CD4-positive, alpha-beta T cell (primary cell): Measurements from ENCODE around the gene CLCN2. TPM values are rescaled to one million over a fixed set of nuclear protein-coding genes. Genes with fewer than 3 reads are reported as not detected.

ENCODE experiments used
- ATAC-seq: fragments of 200-7000 bp; cut with Tn5 transposase; one replicate; pipeline ENCODE4 v1.10.0; 2022; ENCODE audit warnings: mild to moderate bottlenecking; ENCODE audit not compliant: poor library complexity
- CTCF ChIA-PET: fragments of 350-600 bp; sonication (Branson Sonifier 250); formaldehyde crosslinking; loops from one replicate; lab custom pipeline; 2021; ENCODE audit warnings: antibody characterized with exemption, inconsistent platforms; lab: Charles Lee
- POLR2A ChIA-PET: fragments of 350-600 bp; sonication (Branson Sonifier 250); formaldehyde crosslinking; loops from one replicate; lab custom pipeline; 2021; ENCODE audit warnings: antibody characterized with exemption, inconsistent platforms; lab: Charles Lee
- DNase-seq, 14 experiments: peaks; one replicate each; pipeline ENCODE4 v3.0.0-alpha.2; 2013 to 2020; ENCODE audit warnings: mixed read lengths in 2 of 14
- H3K27ac ChIP-seq, 2 donors: one replicate each; pipeline versions ENCODE4 v1.5.1 to v1.7.0; 2013; ENCODE audit warnings: low read length in 2 of 2, low read depth in 1 of 2, mild to moderate bottlenecking in 1 of 2
- H3K27me3 ChIP-seq, 2 experiments: 1 replicate in 1 of 2; 2 replicates in 1 of 2; pipeline versions ENCODE4 v1.6.1 to v1.7.0; 2013; ENCODE audit warnings: low read length in 2 of 2, control low read depth in 1 of 2, mild to moderate bottlenecking in 1 of 2, moderate library complexity in 1 of 2; ENCODE audit not compliant: insufficient read depth in 2 of 2, control insufficient read depth in 1 of 2
- H3K36me3 ChIP-seq: one replicate; pipeline ENCODE4 v1.6.1; 2013; ENCODE audit warnings: low read length, control low read depth; ENCODE audit not compliant: insufficient read depth
- H3K4me1 ChIP-seq: one replicate; pipeline ENCODE4 v1.6.1; 2013; ENCODE audit warnings: low read length, control low read depth; ENCODE audit not compliant: insufficient read depth
- H3K4me3 ChIP-seq: one replicate; pipeline ENCODE4 v1.5.1; 2013; ENCODE audit warnings: mild to moderate bottlenecking, low read length, moderate library complexity
- H3K9me3 ChIP-seq, 2 experiments: 1 replicate in 1 of 2; 2 replicates in 1 of 2; pipeline versions ENCODE4 v1.6.1 to v1.7.0; 2013; ENCODE audit warnings: low read length in 2 of 2, mild to moderate bottlenecking in 2 of 2, control low read depth in 1 of 2, moderate library complexity in 1 of 2; ENCODE audit not compliant: control insufficient read depth in 1 of 2, insufficient read depth in 1 of 2
- H3K27ac Mint-ChIP-seq: one replicate; pipeline ENCODE4 v1.8.0; 2020; ENCODE audit warnings: mixed read lengths
- H3K27me3 Mint-ChIP-seq: one replicate; pipeline ENCODE4 v1.8.0; 2021; ENCODE audit warnings: mixed read lengths
- H3K36me3 Mint-ChIP-seq: one replicate; pipeline ENCODE4 v1.8.0; 2021; ENCODE audit warnings: low read depth, mixed read lengths
- H3K4me1 Mint-ChIP-seq: one replicate; pipeline ENCODE4 v1.8.0; 2021; ENCODE audit warnings: low read depth, mixed read lengths
- H3K4me3 Mint-ChIP-seq: one replicate; pipeline ENCODE4 v1.8.0; 2020; ENCODE audit warnings: mild to moderate bottlenecking, mixed read lengths
- H3K9me3 Mint-ChIP-seq: one replicate; pipeline ENCODE4 v1.8.0; 2020; ENCODE audit warnings: mixed read lengths
- intact Hi-C, 2 experiments: fragments of 100-400 bp; cut with DNase I in 1 of 2; cut with micrococcal nuclease in 1 of 2; formaldehyde crosslinking; loops; one replicate each; pipeline versions ENCODE4 v1.15.1 to v1.9.0; 2023 to 2025; cut with DNase I, micrococcal nuclease
- polyA plus RNA-seq, 2 donors: library from polyadenylated mRNA; unstranded; fragments of 120-200 nt; gene quantifications; one replicate each; pipeline ENCODE4 v1.2.1, GENCODE V29; 2013
- total RNA-seq, 174 experiments: library from RNA in 2 of 174; stranded (reverse) in 2 of 174; gene quantifications; one replicate each; pipeline ENCODE4 v1.2.3 and lab custom pipeline; 2021 to 2026
- TF ChIP-seq, protein P1 (sequence below): fragments of 200-600 bp; IDR thresholded peaks from one replicate; pipeline ENCODE4 v1.8.0; 2022; ENCODE audit warnings: antibody characterized with exemption, mild to moderate bottlenecking

The CLCN2 gene
- total RNA-seq (1 to 10 TPM; 3.2 to 3.5 TPM), total RNA-seq (lab: John Stamatoyannopoulos, UW) (1.2 to 10.6 (median 4.8) reads per million in 172 experiments)
- 2.0 TPM for polyA plus RNA-seq (2013, experiment 1 of 2)
- polyA plus RNA-seq (2013, experiment 2 of 2) = 3.2 TPM

DNA sequence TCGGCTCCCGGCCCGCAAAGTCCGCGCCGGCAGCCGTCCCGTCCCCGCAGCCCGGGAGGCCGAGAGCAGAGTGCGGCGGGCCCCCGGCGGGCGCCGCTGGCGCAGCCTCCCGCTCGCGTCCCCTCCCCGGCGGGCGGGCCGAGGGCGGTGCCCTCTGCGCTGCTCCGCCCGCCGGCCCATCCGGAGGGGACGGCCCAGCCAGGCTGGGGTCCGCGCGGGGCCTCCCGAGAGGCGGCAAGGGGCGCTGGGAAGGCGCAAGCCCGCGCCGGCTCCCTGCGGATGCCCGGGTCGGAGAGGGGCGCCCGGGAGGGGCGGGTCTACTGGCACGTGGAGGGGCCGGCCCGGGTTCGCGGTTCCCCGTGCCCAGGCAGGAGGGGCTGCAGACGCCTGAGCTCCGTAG, at the start of gene CLCN2, which contains the start of gene POLR2H:
Gene CLCN2 (minus strand): TSS at position 74 of the 400 bp plus-strand sequence. CDS start 126 bp downstream, outside the sequence.
Gene POLR2H (plus strand): TSS at position 179 of the 400 bp plus-strand sequence. CDS start 1,783 bp downstream, outside the sequence.
- CTCF ChIA-PET = interaction anchor here (1.2 to 2.6 kb wide), 2 partner anchors 10 to 152 kb away, joined by 3 to 8 read pairs; no protein-coding TSS in a partner anchor
- peak within 1 kb of the TSS; percentile 97 for H3K27ac Mint-ChIP-seq
- POLR2A ChIA-PET = interaction anchor here (0.7 to 1.8 kb wide), 7 partner anchors 10 to 199 kb away, joined by 3 to 6 read pairs (median 3); no protein-coding TSS in a partner anchor

GRCh38 chr3:184409946-184410500, 48.6 kb upstream of the CLCN2 start:
- no peak for ATAC-seq
- no peak overlapping the region for H3K4me3 Mint-ChIP-seq
- H3K36me3 Mint-ChIP-seq = no peaks in the 10 kb centered on the region
- no peaks in the 10 kb centered on the region for H3K27me3 Mint-ChIP-seq
- Histone ChIP-seq H3K4me1 (no peaks in the 10 kb centered on the region), H3K4me3 (no peak overlapping the region), H3K27me3 (no peaks in the 10 kb centered on the region), H3K9me3 (no peaks in the 10 kb centered on the region), H3K36me3 (no peaks in the 10 kb centered on the region), H3K27ac (no peak overlapping the region)
- H3K9me3 Mint-ChIP-seq = no peaks in the 10 kb centered on the region
- TF ChIP-seq, protein P1, sequence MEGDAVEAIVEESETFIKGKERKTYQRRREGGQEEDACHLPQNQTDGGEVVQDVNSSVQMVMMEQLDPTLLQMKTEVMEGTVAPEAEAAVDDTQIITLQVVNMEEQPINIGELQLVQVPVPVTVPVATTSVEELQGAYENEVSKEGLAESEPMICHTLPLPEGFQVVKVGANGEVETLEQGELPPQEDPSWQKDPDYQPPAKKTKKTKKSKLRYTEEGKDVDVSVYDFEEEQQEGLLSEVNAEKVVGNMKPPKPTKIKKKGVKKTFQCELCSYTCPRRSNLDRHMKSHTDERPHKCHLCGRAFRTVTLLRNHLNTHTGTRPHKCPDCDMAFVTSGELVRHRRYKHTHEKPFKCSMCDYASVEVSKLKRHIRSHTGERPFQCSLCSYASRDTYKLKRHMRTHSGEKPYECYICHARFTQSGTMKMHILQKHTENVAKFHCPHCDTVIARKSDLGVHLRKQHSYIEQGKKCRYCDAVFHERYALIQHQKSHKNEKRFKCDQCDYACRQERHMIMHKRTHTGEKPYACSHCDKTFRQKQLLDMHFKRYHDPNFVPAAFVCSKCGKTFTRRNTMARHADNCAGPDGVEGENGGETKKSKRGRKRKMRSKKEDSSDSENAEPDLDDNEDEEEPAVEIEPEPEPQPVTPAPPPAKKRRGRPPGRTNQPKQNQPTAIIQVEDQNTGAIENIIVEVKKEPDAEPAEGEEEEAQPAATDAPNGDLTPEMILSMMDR = no peak
- intact Hi-C loops = no loop called here
- H3K27ac Mint-ChIP-seq = no peak overlapping the region
- POLR2A ChIA-PET = no interaction called here
- no peaks in the 10 kb centered on the region for H3K4me1 Mint-ChIP-seq
- CTCF ChIA-PET = no interaction called here
- no peak for DNase-seq

More for the DNA sequence above, at the start of gene CLCN2, which contains the start of gene POLR2H:
- H3K9me3 ChIP-seq = no peaks in the 10 kb centered on the region
- H3K4me1 ChIP-seq = peaks cover 37% of the 10 kb centered on the region
- H3K27ac ChIP-seq = peak within 1 kb of the TSS; percentile 71 to 80
- no peaks in the 10 kb centered on the region for H3K27me3 Mint-ChIP-seq
- peaks cover 33% of the 10 kb centered on the region for H3K36me3 Mint-ChIP-seq
- no peaks in the 10 kb centered on the region for H3K36me3 ChIP-seq
- ATAC-seq (peak; percentile 25), DNase-seq (peak in 10 of 14 experiments; percentile 20 to 64 (median 36))
- no peaks in the 10 kb centered on the region for H3K9me3 Mint-ChIP-seq
- TF ChIP-seq, protein P1 = no peak
- no peaks in the 10 kb centered on the region for H3K27me3 ChIP-seq
- peaks cover 26% of the 10 kb centered on the region for H3K4me1 Mint-ChIP-seq
- peak within 1 kb of the TSS; percentile 94 for H3K4me3 ChIP-seq
- peak within 1 kb of the TSS; percentile 93 for H3K4me3 Mint-ChIP-seq
- intact Hi-C loops = loop anchor here in 1 of 2 experiments (2.0 to 10.0 kb wide), 4 partner anchors 25 to 467 kb away; partner anchors contain the start of genes ABCF3, ALG3, EEF1AKMT4 and FAM131A

- no peak for DNase-seq
- ATAC-seq = no peak
- H3K36me3 Mint-ChIP-seq = no peaks in the 10 kb centered on the region
- no peaks in the 10 kb centered on the region for H3K36me3 ChIP-seq
- H3K27ac Mint-ChIP-seq = no peak overlapping the region
- H3K4me3 Mint-ChIP-seq = no peak overlapping the region
- TF ChIP-seq, protein P1 = no peak
- H3K27me3 Mint-ChIP-seq = no peaks in the 10 kb centered on the region
- intact Hi-C loops = no loop called here
- no peaks in the 10 kb centered on the region for H3K9me3 Mint-ChIP-seq
- H3K4me1 ChIP-seq = no peaks in the 10 kb centered on the region
- no peak overlapping the region for H3K27ac ChIP-seq
- no peaks in the 10 kb centered on the region for H3K9me3 ChIP-seq
- no peak overlapping the region for H3K4me3 ChIP-seq
- CTCF ChIA-PET = no interaction called here
- POLR2A ChIA-PET = no interaction called here
- H3K4me1 Mint-ChIP-seq = no peaks in the 10 kb centered on the region
- H3K27me3 ChIP-seq = no peaks in the 10 kb centered on the region
These were observed 48.0 kb upstream of the CLCN2 start for GRCh38 chr3:184409331-184409926.
